H9 (cell line): ENCODE results near the gene DPP10. TPM values are rescaled to one million over a fixed set of nuclear protein-coding genes. Genes with fewer than 3 reads are reported as not detected.
"Not testable (repeated sequence)": the region's sequence is repeated elsewhere in the genome, so short reads cannot be mapped to it uniquely, and the experiment has no call there.

Experiments used
- DNase-seq: peaks from one replicate; pipeline ENCODE4 v3.0.0-alpha.2; 2017
- H2AFZ ChIP-seq: one replicate; pipeline ENCODE4 v1.6.1; 2013; ENCODE audit warnings: mild to moderate bottlenecking, low read length, control low read depth, moderate library complexity
- H2AK5ac ChIP-seq: 2 replicates; pipeline ENCODE4 v1.6.1; 2013; ENCODE audit warnings: low read length, control low read depth, mixed read lengths; ENCODE audit not compliant: insufficient read length
- H2BK120ac ChIP-seq: one replicate; pipeline ENCODE4 v1.6.1; 2013; ENCODE audit warnings: low read depth, mild to moderate bottlenecking, low read length, control low read depth, inconsistent platforms; ENCODE audit not compliant: poor library complexity, severe bottlenecking
- H2BK12ac ChIP-seq: 2 replicates; pipeline ENCODE4 v1.6.1; 2013; ENCODE audit warnings: low read length, control low read depth, mixed read lengths, low read depth; ENCODE audit not compliant: insufficient read length
- H2BK15ac ChIP-seq: 2 replicates; pipeline ENCODE4 v1.6.1; 2013; ENCODE audit warnings: low read depth, low read length, control low read depth
- H2BK20ac ChIP-seq: one replicate; pipeline ENCODE4 v1.6.1; 2013; ENCODE audit warnings: low read depth, mild to moderate bottlenecking, low read length, control low read depth, inconsistent platforms; ENCODE audit not compliant: poor library complexity, severe bottlenecking
- H2BK5ac ChIP-seq: 2 replicates; pipeline ENCODE4 v1.6.1; 2013; ENCODE audit warnings: low read length, control low read depth, mixed read lengths; ENCODE audit not compliant: insufficient read length
- H3K14ac ChIP-seq: 2 replicates; pipeline ENCODE4 v1.6.1; 2013; ENCODE audit warnings: low read length, control low read depth; ENCODE audit not compliant: insufficient read depth
- H3K18ac ChIP-seq: 2 replicates; pipeline ENCODE4 v1.6.1; 2013; ENCODE audit warnings: low read depth, mild to moderate bottlenecking, mixed read lengths, low read length, control low read depth; ENCODE audit not compliant: insufficient read length
- H3K23ac ChIP-seq: 2 replicates; pipeline ENCODE4 v1.6.1; 2013; ENCODE audit warnings: low read length, control low read depth, mixed read lengths, low read depth; ENCODE audit not compliant: insufficient read length
- H3K23me2 ChIP-seq: 2 replicates; pipeline ENCODE4 v1.6.1; 2013; ENCODE audit warnings: low read depth, mild to moderate bottlenecking, mixed read lengths, low read length, control low read depth; ENCODE audit not compliant: insufficient read length, poor library complexity, severe bottlenecking
- H3K27ac ChIP-seq: 2 replicates; pipeline ENCODE4 v1.5.1; 2013; ENCODE audit warnings: low read length, control low read depth, mixed read lengths, low read depth; ENCODE audit not compliant: insufficient read length
- H3K27me3 ChIP-seq: 2 replicates; pipeline ENCODE4 v1.6.1; 2013; ENCODE audit warnings: low read length, control low read depth, inconsistent platforms; ENCODE audit not compliant: insufficient read depth
- H3K4ac ChIP-seq: 2 replicates; pipeline ENCODE4 v1.6.1; 2013; ENCODE audit warnings: low read depth, mild to moderate bottlenecking, control low read depth, inconsistent platforms, low read length, moderate library complexity
- H3K4me1 ChIP-seq: 2 replicates; pipeline ENCODE4 v1.6.1; 2013; ENCODE audit warnings: low read length, control low read depth, inconsistent platforms; ENCODE audit not compliant: insufficient read depth
- H3K4me2 ChIP-seq: 2 replicates; pipeline ENCODE4 v1.6.1; 2013; ENCODE audit warnings: low read length, control low read depth, mixed read lengths; ENCODE audit not compliant: insufficient read length, insufficient read depth
- H3K56ac ChIP-seq: 2 replicates; pipeline ENCODE4 v1.6.1; 2013; ENCODE audit warnings: low read depth, mild to moderate bottlenecking, mixed read lengths, low read length, control low read depth; ENCODE audit not compliant: insufficient read length
- H3K79me1 ChIP-seq: 2 replicates; pipeline ENCODE4 v1.6.1; 2013; ENCODE audit warnings: low read depth, mild to moderate bottlenecking, moderate library complexity, low read length, control low read depth, inconsistent platforms; ENCODE audit not compliant: insufficient read depth, poor library complexity, severe bottlenecking
- H3K79me2 ChIP-seq: 2 replicates; pipeline ENCODE4 v1.6.1; 2013; ENCODE audit warnings: low read length, control low read depth, inconsistent platforms; ENCODE audit not compliant: insufficient read depth
- H3K9ac ChIP-seq: 2 replicates; pipeline ENCODE4 v1.6.1; 2013; ENCODE audit warnings: low read length, control low read depth, mixed read lengths; ENCODE audit not compliant: insufficient read length; ENCODE audit errors: extremely low read depth
- H3K9me3 ChIP-seq: one replicate; pipeline ENCODE4 v1.6.1; 2013; ENCODE audit warnings: low read depth, low read length, inconsistent platforms; ENCODE audit not compliant: control insufficient read depth
- H3T11ph ChIP-seq: one replicate; pipeline ENCODE4 v1.6.1; 2013; ENCODE audit warnings: mild to moderate bottlenecking, low read length, control low read depth, inconsistent platforms
- H4K20me1 ChIP-seq: one replicate; pipeline ENCODE4 v1.6.1; 2013; ENCODE audit not compliant: control insufficient read depth, insufficient read length, insufficient read depth
- H4K5ac ChIP-seq: 2 replicates; pipeline ENCODE4 v1.6.1; 2013; ENCODE audit warnings: low read depth, mild to moderate bottlenecking, mixed read lengths, low read length, control low read depth; ENCODE audit not compliant: insufficient read length
- H4K8ac ChIP-seq: replicated peaks from 2 replicates; pipeline ENCODE4 v1.6.1; 2013; ENCODE audit warnings: low read length, control low read depth, mixed read lengths, low read depth; ENCODE audit not compliant: insufficient read length
- H4K91ac ChIP-seq: 2 replicates; pipeline ENCODE4 v1.6.1; 2013; ENCODE audit warnings: low read depth, mild to moderate bottlenecking, moderate library complexity, mixed read lengths, low read length, control low read depth; ENCODE audit not compliant: insufficient read length
- H3K27ac Mint-ChIP-seq, 3 experiments: 2 replicates in 2 of 3; 3 replicates in 1 of 3; pipeline ENCODE4 v1.8.0; 2020 to 2021; ENCODE audit warnings: mixed read lengths in 3 of 3, mild to moderate bottlenecking in 1 of 3, moderate library complexity in 1 of 3
- H3K27me3 Mint-ChIP-seq: 2 replicates; pipeline ENCODE4 v1.8.0; 2021; ENCODE audit warnings: low read depth, mild to moderate bottlenecking, moderate library complexity, mixed read lengths
- H3K36me3 Mint-ChIP-seq, 3 experiments: 2 replicates in 2 of 3; 3 replicates in 1 of 3; pipeline ENCODE4 v1.8.0; 2020 to 2021; ENCODE audit warnings: low read depth in 3 of 3, mixed read lengths in 3 of 3; ENCODE audit not compliant: insufficient read depth in 1 of 3
- H3K4me1 Mint-ChIP-seq, 2 experiments: 2 replicates each; pipeline ENCODE4 v1.8.0; 2020; ENCODE audit warnings: mixed read lengths in 2 of 2
- H3K4me3 Mint-ChIP-seq, 2 experiments: 2 replicates in 1 of 2; 3 replicates in 1 of 2; pipeline ENCODE4 v1.8.0; 2020 to 2021; ENCODE audit warnings: mild to moderate bottlenecking in 2 of 2, mixed read lengths in 2 of 2, moderate library complexity in 1 of 2
- H3K9me3 Mint-ChIP-seq, 2 experiments: 2 replicates in 1 of 2; 3 replicates in 1 of 2; pipeline ENCODE4 v1.8.0; 2020; ENCODE audit warnings: mild to moderate bottlenecking in 2 of 2, mixed read lengths in 2 of 2, moderate library complexity in 1 of 2
- WGBS: extraction: QIAGEN DNeasy Blood & Tissue Kit; methylation state at CpG from one replicate; pipeline ENCODE4 v1.1.7; 2013; ENCODE audit warnings: missing lambda C conversion rate, low lambda C conversion rate, mixed read lengths; ENCODE audit not compliant: insufficient read length; ENCODE audit errors: extremely low coverage; 5-methylcytosine and 5-hydroxymethylcytosine counted together
- total RNA-seq: library from RNA; stranded (reverse); gene quantifications from 2 replicates; pipeline ENCODE4 v1.2.1, GENCODE V29; 2021
- TF ChIP-seq, protein P1 (sequence below): fragments of 200-600 bp; sonication (generic); conservative IDR thresholded peaks from 3 replicates; pipeline ENCODE4 v1.8.0; 2021; ENCODE audit warnings: antibody characterized with exemption, mild to moderate bottlenecking

Gene DPP10
- total RNA-seq, 1 experiment from 2014 or later: 11.3 TPM

- Histone ChIP-seq H3K27ac (no peak overlapping the region), H4K8ac (no peak overlapping the region), H4K20me1 (no peaks in the 10 kb centered on the region), H3K14ac (no peak overlapping the region), H2BK120ac (no peak overlapping the region), H4K5ac (no peak overlapping the region), H3K4ac (no peak overlapping the region), H3K9ac (no peak overlapping the region), H2BK5ac (no peak overlapping the region), H3K56ac (no peak overlapping the region), H3K23ac (no peak overlapping the region), H3K18ac (no peak overlapping the region), H2AFZ (no peak overlapping the region), H2BK12ac (no peak overlapping the region), H2BK20ac (no peak overlapping the region), H3K4me1 (no peaks in the 10 kb centered on the region), H3K27me3 (no peaks in the 10 kb centered on the region), H3K23me2 (no peaks in the 10 kb centered on the region), H2BK15ac (no peak overlapping the region), H4K91ac (no peak overlapping the region), H3K4me2 (no peak overlapping the region), H3K79me1 (no peaks in the 10 kb centered on the region), H3T11ph (no peak overlapping the region), H3K9me3 (no peaks in the 10 kb centered on the region), H2AK5ac (no peak overlapping the region), H3K79me2 (no peaks in the 10 kb centered on the region)
- TF ChIP-seq, protein P1, sequence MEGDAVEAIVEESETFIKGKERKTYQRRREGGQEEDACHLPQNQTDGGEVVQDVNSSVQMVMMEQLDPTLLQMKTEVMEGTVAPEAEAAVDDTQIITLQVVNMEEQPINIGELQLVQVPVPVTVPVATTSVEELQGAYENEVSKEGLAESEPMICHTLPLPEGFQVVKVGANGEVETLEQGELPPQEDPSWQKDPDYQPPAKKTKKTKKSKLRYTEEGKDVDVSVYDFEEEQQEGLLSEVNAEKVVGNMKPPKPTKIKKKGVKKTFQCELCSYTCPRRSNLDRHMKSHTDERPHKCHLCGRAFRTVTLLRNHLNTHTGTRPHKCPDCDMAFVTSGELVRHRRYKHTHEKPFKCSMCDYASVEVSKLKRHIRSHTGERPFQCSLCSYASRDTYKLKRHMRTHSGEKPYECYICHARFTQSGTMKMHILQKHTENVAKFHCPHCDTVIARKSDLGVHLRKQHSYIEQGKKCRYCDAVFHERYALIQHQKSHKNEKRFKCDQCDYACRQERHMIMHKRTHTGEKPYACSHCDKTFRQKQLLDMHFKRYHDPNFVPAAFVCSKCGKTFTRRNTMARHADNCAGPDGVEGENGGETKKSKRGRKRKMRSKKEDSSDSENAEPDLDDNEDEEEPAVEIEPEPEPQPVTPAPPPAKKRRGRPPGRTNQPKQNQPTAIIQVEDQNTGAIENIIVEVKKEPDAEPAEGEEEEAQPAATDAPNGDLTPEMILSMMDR: no peak
- H3K27me3 Mint-ChIP-seq: no peaks in the 10 kb centered on the region
- WGBS: no CpG with 5 or more reads among the region's 2 CpGs
- H3K4me1 Mint-ChIP-seq: peaks cover 11% of the 10 kb centered on the region in 2 experiments
- DNase-seq: no peak
- H3K27ac Mint-ChIP-seq: no peak overlapping the region
- H3K9me3 Mint-ChIP-seq: no peaks in the 10 kb centered on the region; a peak in 1 of 5 replicates
- H3K4me3 Mint-ChIP-seq: no peak overlapping the region
- peaks cover 0 to 5% (median 0%) of the 10 kb centered on the region in 3 experiments; a peak in 1 of 7 replicates for H3K36me3 Mint-ChIP-seq
Observed at GRCh38 chr2:114745700-114746099, 303.3 kb downstream of the DPP10 start.

DNA sequence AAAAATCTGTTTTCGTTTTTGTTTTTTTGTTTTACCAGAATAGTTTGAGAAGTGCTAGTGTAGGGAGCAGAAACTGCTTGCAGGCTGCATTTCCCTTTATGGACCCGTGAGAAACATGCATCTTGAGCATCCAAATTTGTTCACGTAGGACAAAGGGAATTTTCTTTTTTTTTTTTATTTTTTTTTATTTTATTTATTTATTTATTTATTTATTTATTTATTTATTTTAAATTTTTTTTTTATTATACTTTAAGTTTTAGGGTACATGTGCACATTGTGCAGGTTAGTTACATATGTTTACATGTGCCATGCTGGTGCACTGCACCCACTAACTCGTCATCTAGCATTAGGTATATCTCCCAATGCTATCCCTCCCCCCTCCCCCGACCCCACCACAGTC, 305.7 kb downstream of the DPP10 start:
- WGBS: no CpG with 5 or more reads among the region's 5 CpGs
- H2BK12ac ChIP-seq, H2BK120ac ChIP-seq, H4K91ac ChIP-seq, H4K5ac ChIP-seq, H3K9ac ChIP-seq, H2BK5ac ChIP-seq, H2BK15ac ChIP-seq, H4K8ac ChIP-seq, H3K4ac ChIP-seq, H3K4me3 Mint-ChIP-seq, H3K18ac ChIP-seq, H3K27me3 Mint-ChIP-seq, H3K56ac ChIP-seq, H3K4me2 ChIP-seq, H3K4me1 ChIP-seq, H3K9me3 Mint-ChIP-seq, H3K79me2 ChIP-seq, H3K27me3 ChIP-seq, H4K20me1 ChIP-seq, H3K27ac ChIP-seq, H3K23me2 ChIP-seq, H3K36me3 Mint-ChIP-seq, H3K14ac ChIP-seq, H2AFZ ChIP-seq, H3T11ph ChIP-seq, H3K23ac ChIP-seq, H3K79me1 ChIP-seq, DNase-seq, H2BK20ac ChIP-seq, H2AK5ac ChIP-seq, H3K27ac Mint-ChIP-seq, H3K9me3 ChIP-seq: not testable (repeated sequence)
- peaks cover 11 to 13% of the 10 kb centered on the region in 2 experiments for H3K4me1 Mint-ChIP-seq
